Measurements from ENCODE around the gene DOK4.

Gene DOK4

GRCh38 chr16:57509231-57509923 is 23.1 kb upstream of the DOK4 start:
- DNase-seq (ENCODE audit: extremely low read depth, low read depth) = no peak
- TF ChIP-seq, protein P1, sequence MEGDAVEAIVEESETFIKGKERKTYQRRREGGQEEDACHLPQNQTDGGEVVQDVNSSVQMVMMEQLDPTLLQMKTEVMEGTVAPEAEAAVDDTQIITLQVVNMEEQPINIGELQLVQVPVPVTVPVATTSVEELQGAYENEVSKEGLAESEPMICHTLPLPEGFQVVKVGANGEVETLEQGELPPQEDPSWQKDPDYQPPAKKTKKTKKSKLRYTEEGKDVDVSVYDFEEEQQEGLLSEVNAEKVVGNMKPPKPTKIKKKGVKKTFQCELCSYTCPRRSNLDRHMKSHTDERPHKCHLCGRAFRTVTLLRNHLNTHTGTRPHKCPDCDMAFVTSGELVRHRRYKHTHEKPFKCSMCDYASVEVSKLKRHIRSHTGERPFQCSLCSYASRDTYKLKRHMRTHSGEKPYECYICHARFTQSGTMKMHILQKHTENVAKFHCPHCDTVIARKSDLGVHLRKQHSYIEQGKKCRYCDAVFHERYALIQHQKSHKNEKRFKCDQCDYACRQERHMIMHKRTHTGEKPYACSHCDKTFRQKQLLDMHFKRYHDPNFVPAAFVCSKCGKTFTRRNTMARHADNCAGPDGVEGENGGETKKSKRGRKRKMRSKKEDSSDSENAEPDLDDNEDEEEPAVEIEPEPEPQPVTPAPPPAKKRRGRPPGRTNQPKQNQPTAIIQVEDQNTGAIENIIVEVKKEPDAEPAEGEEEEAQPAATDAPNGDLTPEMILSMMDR (IDR thresholded peaks at IDR 0.05; ENCODE audit: low read depth, low read length, missing control alignments) = no peak

DNA sequence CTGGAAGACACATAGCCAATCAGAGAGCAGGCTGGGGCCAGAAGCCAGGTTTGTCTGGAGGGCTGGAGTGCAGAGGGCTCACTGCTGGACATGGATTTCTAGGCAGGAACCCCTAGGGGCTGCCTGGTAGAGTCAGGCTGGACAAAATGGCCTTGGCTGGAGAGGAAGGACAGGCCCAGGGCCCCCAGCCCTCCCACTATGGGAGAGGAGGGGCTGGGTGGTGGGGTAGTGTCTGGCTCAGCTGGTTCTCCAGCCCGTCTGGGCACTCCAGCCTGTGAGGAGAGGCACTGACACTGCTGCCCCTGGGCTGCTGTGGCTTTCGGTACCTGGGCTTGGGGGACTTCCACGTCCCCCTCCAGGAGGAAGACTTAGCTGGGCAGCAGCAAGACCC is 21.7 kb upstream of the DOK4 start:
- DNase-seq (ENCODE audit: extremely low read depth, low read depth) = no peak
- TF ChIP-seq, protein P1 (IDR thresholded peaks at IDR 0.05; ENCODE audit: low read depth, low read length, missing control alignments) = no peak

More at GRCh38 chr16:57509231-57509923, 23.1 kb upstream of the DOK4 start:
- no peak overlapping the region for H3K4me3 ChIP-seq (replicated peaks; ENCODE audit: low read depth, low read length)

GRCh38 chr16:57507136-57508034 is 21.1 kb upstream of the DOK4 start:
- DNase-seq (ENCODE audit: extremely low read depth, low read depth) = no peak
- no peak overlapping the region for H3K4me3 ChIP-seq (replicated peaks; ENCODE audit: low read depth, low read length)
- TF ChIP-seq, protein P1 (IDR thresholded peaks at IDR 0.05; ENCODE audit: low read depth, low read length, missing control alignments) = no peak

More for the DNA sequence above, 21.7 kb upstream of the DOK4 start:
- no peak overlapping the region for H3K4me3 ChIP-seq (replicated peaks; ENCODE audit: low read depth, low read length)

GRCh38 chr16:57505169-57505568 is 18.9 kb upstream of the DOK4 start:
- no peak for DNase-seq (ENCODE audit: extremely low read depth, low read depth)
- TF ChIP-seq, protein P1 (IDR thresholded peaks at IDR 0.05; ENCODE audit: low read depth, low read length, missing control alignments) = no peak
- no peak overlapping the region for H3K4me3 ChIP-seq (replicated peaks; ENCODE audit: low read depth, low read length)

DNA sequence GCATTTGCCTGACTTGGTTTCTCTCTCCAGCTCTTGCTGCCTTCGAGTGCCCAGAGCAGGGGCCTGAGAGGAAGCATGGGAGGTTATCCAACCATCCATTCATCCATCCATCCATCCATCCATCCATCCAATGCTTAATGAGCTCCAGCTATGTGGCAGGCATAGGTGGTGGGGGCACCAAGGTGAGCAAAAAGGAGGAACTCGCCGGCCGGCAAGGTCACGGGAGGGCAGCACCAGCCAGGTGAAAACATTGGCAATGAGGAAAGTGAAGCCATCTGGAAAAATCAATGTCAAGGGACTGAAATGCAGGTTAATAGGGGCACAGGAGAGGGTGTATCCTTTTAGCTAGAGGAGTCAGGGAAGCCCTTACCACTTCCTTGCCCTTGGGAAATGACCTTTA is 18.2 kb upstream of the DOK4 start:
- TF ChIP-seq, protein P1 (IDR thresholded peaks at IDR 0.05; ENCODE audit: low read depth, low read length, missing control alignments) = no peak
- H3K4me3 ChIP-seq (replicated peaks; ENCODE audit: low read depth, low read length) = no peak overlapping the region
- DNase-seq (ENCODE audit: extremely low read depth, low read depth) = no peak

DNA sequence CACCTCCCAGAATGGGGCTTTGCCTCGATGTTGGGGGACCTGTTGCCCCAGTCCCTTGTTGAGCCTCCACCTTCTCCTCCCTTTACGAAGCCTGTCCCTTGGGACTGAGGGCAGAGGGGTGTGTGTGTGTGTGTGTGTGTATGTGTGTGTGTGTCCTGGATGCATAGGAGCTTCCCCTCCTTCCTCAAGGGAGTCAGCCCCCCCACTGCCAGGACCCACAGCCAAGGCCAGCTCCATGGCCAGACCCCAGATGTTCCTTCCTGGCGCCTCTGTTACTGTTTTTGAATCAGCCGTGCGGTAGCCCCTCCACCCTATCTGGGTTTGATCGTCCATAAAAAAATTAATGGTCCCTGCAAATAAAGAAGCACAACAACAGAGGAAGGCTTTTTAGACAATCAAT is 17.7 kb upstream of the DOK4 start:
- DNase-seq (ENCODE audit: extremely low read depth, low read depth) = no peak
- H3K4me3 ChIP-seq (replicated peaks; ENCODE audit: low read depth, low read length) = no peak overlapping the region
- TF ChIP-seq, protein P1 (IDR thresholded peaks at IDR 0.05; ENCODE audit: low read depth, low read length, missing control alignments) = no peak

All from HFF-Myc (cell line).